ENCODE results near the gene ILRUN.

DNA sequence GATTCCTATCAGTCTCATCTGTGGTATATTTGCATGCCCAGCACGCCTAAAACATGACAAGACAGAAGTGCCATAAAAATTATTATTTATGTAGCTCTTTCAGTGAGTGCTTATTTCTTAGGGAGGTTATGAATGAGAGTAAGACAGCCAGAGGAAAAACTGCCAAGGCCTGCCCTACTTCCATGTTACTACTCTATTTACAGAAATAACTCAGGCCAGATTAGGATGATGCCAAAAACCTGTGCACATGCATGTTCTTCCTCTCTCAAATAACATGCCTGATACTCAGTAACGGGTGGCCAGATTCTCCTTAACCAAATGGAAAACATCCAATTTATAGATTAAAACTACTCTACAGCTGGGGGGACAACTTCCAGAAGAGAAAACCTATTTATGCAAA, 45.7 kb downstream of the ILRUN start:
- TF ChIP-seq POLR2AphosphoS5 (IDR thresholded peaks at IDR 0.05; ENCODE audit: low read depth, low read length) (no peak), TAF1 (IDR thresholded peaks at IDR 0.05; ENCODE audit: borderline replicate concordance, low read depth, low read length) (no peak)

Data from GM12892 (cell line).